NCI-H1092 treated with DMSO at 0.1 percent for 48 hours (cell line): Measurements from ENCODE around the gene PRAMEF7.
"Not testable (repeated sequence)": the region's sequence is repeated elsewhere in the genome, so short reads cannot be mapped to it uniquely, and the experiment has no call there.

Experiments
- DNase-seq: peaks from one replicate; lab custom pipeline; 2025; lab: John Stamatoyannopoulos, UW

The PRAMEF7 gene

GRCh38 chr1:12916310-12916709, at the start of gene PRAMEF7:
TSS of gene PRAMEF7 (plus strand) at chr1:12916610. CDS start at chr1:12917693, 1,083 bp downstream.
- not testable (repeated sequence) for DNase-seq

GRCh38 chr1:12878453-12878852, 38.0 kb upstream of the PRAMEF7 start:
- not testable (repeated sequence) for DNase-seq

DNA sequence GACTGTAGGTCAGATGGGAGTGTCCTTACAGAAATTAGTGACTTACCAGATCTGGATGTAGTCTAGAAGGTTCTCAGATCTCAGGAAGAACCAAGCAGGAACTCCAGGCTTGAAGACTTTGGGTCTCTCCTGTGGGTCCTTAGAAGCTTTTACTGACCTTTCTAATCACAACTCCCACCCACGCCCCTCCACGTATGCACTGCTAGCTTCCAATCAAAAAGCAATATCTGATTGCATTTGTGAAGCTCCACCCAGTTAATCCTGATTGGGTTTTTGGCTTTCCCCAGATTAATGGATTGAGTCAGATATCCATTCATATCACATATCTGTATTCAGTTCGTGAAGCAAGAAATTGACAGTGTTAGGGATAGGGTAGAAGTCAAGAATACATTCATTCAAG, 30.3 kb upstream of the PRAMEF7 start, which contains the start of gene PRAMEF4:
Gene PRAMEF4 (minus strand): TSS at position 101 of the 400 bp plus-strand sequence. CDS start 2,807 bp downstream, outside the sequence.
- DNase-seq = not testable (repeated sequence)

GRCh38 chr1:12898170-12898569, 18.2 kb upstream of the PRAMEF7 start, which contains the start of gene PRAMEF10:
TSS of gene PRAMEF10 (minus strand) at chr1:12898270. CDS start at chr1:12895847, 2,423 bp downstream.
- DNase-seq = not testable (repeated sequence)

DNA sequence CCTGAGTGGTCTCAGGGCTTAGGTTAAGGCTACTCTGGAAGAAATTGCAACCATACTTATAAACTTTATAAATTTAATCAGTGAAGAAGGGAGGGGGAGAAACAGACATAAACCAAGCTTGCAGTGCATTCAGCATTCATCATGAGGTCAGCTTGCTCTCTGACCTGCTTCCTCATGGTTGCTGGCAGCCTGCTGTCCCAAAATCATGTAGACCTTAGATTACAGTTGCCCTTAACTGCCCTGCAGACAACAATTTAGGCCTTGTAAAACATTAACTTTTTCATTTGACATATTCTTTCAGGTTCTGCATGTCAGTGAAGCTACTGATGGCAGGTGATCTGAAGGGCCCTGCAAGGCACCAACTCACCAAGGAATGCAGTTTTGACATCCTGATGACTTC, 17.2 kb upstream of the PRAMEF7 start:
- DNase-seq = not testable (repeated sequence)

DNA sequence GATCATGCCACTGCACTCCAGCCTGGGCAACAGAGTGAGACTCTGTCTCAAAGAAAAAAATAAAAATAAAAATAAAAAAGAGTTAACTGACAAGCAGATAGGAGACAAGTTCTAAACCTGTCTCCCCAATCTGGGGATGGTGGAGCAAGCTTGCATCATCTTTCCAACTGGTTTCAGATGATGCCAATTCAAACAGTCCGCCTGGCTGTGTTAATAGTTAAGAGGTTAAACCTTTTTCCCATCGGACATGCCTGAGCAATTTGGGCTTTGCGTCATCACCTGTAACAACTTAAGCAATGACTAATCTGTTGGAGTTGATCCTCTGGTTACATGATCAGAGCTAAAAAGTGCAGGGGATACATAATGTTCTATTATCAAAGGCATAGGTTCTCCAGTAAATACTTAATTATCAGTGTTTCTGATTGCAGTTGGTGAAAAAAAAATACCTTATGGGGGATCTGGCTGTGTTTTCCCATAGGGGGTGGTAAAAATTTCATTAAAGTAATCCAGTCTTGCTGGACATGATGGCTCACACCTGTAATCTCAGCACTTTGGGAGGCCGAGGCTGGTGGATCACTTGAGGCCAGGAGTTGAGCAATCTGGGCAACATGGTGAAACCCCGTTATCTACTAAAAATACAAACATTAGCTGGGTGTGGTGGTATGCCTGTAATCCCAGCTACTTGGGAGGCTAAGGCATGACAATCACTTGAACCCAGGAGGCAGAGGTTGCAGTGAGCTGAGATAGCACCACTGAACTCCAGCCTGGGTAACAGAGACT, 12.4 kb upstream of the PRAMEF7 start:
- DNase-seq = not testable (repeated sequence)

DNA sequence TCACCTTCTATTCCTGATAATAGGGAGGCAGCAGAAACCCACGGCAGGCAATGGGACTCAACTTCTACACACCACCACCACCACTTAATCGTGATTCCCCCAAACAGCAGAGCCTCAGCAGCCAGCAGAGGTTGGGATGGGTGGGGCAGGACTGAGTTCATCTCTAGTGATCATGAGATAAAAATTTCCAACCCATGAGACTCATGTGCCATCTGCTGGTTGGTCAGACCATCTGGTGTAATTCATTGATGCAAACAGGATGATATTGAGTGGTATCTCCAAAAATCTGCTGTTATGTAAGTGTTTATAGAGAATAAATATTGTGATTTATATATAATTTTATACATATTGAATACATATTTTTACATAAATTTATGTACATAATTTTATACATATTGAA, 5.3 kb downstream of the PRAMEF7 start:
- DNase-seq = not testable (repeated sequence)

DNA sequence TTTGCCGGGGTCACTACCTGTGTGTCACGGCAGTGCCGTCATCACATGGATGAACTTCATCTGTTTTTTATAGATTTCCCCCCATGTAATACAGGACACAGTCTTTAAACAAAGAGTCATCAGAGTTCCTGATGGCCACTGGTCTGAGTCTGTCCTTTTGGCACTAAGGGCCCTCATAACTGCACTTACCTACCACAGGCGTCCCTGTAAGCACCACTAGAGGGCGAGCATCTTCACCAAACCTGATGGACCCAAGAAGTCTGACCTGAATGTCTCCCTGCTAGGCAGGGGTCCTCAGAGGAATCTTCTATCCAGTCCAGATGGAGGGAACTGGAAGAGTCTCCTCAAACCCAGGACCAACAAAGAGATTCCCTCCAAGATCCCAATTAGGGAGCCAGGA, 8.0 kb downstream of the PRAMEF7 start:
- not testable (repeated sequence) for DNase-seq

DNA sequence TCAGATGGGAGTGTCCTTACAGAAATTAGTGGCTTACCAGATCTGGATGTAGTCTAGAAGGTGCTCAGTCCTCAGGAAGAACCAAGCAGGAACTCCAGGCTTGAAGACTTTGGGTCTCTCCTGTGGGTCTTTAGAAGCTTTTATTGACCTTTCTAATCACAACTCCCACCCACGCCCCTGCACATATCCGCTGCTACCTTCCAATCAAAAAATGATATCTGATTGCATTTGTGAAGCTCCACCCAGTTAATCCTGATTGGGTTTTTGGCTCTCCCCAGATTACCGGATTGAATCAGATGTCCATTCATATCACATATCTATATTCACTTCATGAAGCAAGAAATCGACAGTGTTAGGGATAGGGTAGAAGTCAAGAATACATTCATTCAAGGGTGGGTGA, 31.1 kb downstream of the PRAMEF7 start, which contains the start of gene PRAMEF6:
Gene PRAMEF6 (minus strand): TSS at position 101 of the 400 bp plus-strand sequence. CDS start 5,062 bp downstream, outside the sequence.
- DNase-seq = not testable (repeated sequence)
